Measurements from ENCODE around the gene PCSK1. TPM values are rescaled to one million over a fixed set of nuclear protein-coding genes. Genes with fewer than 3 reads are reported as not detected.
"Not testable (repeated sequence)": the region's sequence is repeated elsewhere in the genome, so short reads cannot be mapped to it uniquely, and the experiment has no call there.

The PCSK1 gene
- total and polyA plus RNA-seq, 2 experiments from 2014 or later, result 0.08 to 0.90 TPM

DNA sequence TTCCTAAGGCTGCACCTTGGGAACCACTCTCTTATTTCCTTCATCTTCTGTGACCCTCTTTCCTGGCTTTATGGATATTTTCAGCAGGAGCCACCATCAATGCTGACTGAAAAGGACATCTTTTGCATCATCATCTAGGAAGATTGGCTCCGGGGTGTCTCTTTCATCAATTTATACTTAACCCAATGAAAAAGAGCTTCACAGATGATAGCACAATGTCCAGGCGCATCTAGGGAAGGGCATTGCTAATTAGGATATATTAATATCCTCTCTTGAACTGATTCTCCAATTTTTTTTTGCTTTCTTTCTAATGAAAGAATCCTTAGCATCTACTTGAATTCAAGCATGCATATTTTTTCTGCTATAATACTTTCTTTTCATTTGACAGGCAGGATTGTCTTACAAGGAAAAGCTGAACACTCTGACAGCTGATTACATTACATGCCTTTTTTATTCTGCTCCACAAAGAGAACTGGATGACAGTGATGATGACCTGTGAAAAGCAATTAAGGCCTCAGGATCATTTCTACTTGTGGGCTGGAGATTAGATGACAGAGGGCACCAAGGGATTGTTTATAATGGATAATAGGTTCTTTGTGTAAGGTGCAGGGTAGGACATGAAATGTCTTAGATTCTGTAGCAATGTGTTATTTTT, 60.2 kb downstream of the PCSK1 start:
- no peak overlapping the region for H3K4me2 ChIP-seq
- TF ChIP-seq, protein P1, sequence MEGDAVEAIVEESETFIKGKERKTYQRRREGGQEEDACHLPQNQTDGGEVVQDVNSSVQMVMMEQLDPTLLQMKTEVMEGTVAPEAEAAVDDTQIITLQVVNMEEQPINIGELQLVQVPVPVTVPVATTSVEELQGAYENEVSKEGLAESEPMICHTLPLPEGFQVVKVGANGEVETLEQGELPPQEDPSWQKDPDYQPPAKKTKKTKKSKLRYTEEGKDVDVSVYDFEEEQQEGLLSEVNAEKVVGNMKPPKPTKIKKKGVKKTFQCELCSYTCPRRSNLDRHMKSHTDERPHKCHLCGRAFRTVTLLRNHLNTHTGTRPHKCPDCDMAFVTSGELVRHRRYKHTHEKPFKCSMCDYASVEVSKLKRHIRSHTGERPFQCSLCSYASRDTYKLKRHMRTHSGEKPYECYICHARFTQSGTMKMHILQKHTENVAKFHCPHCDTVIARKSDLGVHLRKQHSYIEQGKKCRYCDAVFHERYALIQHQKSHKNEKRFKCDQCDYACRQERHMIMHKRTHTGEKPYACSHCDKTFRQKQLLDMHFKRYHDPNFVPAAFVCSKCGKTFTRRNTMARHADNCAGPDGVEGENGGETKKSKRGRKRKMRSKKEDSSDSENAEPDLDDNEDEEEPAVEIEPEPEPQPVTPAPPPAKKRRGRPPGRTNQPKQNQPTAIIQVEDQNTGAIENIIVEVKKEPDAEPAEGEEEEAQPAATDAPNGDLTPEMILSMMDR (IDR thresholded peaks at IDR 0.05; ENCODE audit: poor library complexity), result no peak
- TF ChIP-seq EZH2 (IDR thresholded peaks at IDR 0.05; ENCODE audit: borderline replicate concordance), result no peak
- TF ChIP-seq EZH2phosphoT487 (IDR thresholded peaks at IDR 0.05; ENCODE audit: low read depth, severe bottlenecking, unreplicated experiment), result no peak
- H4K20me1 ChIP-seq (ENCODE audit: insufficient read depth, poor library complexity, severe bottlenecking), result no peaks in the 10 kb centered on the region
- no peak for DNase-seq (ENCODE audit: low spot score)
- no peaks in the 10 kb centered on the region for H3K79me2 ChIP-seq
- WGBS (ENCODE audit: low lambda C conversion rate, missing lambda C conversion rate), result 93% methylated on average over 2 of the region's 2 CpGs
- H3K36me3 ChIP-seq (replicated peaks; ENCODE audit: insufficient read depth, low read depth), result no peaks in the 10 kb centered on the region
- H3K9me2 ChIP-seq (replicated peaks; ENCODE audit: insufficient read depth), result no peaks in the 10 kb centered on the region
- H3K4me1 ChIP-seq (ENCODE audit: insufficient read depth), result no peaks in the 10 kb centered on the region
- no peaks in the 10 kb centered on the region for H3K27me3 ChIP-seq
- H2AFZ ChIP-seq, result no peak overlapping the region
- no peak overlapping the region for H3K4me3 ChIP-seq
- H3K9me3 ChIP-seq (ENCODE audit: low read depth), result no peaks in the 10 kb centered on the region
- no peak overlapping the region for H3K27ac ChIP-seq

DNA sequence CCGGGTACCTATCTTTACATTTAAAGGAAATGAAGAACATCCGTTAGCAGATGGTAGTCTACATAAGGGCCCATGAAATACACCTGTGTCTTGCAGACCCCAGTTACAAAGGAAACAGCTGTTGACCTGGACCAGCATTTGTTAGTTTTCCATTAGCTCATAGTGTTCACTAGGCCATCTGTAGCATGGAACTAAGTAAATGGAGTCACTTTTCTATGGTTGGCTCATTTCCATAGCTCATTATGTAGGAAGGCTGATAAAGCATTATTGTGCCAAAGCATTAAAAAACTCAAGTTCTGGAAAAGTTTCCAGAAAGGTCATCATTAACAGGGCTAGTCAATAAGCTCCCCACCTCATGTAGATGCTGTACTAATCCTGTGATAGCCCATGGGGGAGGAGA, 62.1 kb downstream of the PCSK1 start:
- TF ChIP-seq, protein P1 (IDR thresholded peaks at IDR 0.05; ENCODE audit: poor library complexity), result no peak
- no peak for TF ChIP-seq EZH2 (IDR thresholded peaks at IDR 0.05; ENCODE audit: borderline replicate concordance)
- TF ChIP-seq EZH2phosphoT487 (IDR thresholded peaks at IDR 0.05; ENCODE audit: low read depth, severe bottlenecking, unreplicated experiment), result no peak
- 83% methylated on average over 2 of the region's 2 CpGs for WGBS (ENCODE audit: low lambda C conversion rate, missing lambda C conversion rate)
- no peak for DNase-seq (ENCODE audit: low spot score)

DNA sequence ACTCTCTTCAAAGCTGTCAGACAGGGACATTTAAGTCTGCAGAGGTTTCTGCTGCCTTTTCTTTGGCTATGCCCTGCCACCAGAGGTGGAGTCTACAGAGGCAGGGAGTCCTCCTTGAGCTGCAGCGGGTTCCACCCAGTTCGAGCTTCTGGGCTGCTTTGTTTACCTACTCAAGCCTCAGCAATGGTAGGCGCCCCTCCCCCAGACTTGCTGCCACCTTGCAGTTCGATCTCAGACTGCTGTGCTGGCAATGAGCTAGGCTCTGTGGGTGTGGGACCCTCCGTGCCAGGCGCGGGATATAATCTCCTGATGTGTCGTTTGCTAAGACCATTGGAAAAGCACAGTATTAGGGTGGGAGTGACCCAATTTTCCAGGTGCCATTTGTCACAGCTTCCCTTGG, 65.7 kb downstream of the PCSK1 start:
- DNase-seq (ENCODE audit: low spot score); H4K20me1 ChIP-seq (ENCODE audit: insufficient read depth, poor library complexity, severe bottlenecking); H3K4me3 ChIP-seq; H3K27ac ChIP-seq; H3K9me3 ChIP-seq (ENCODE audit: low read depth); H3K9me2 ChIP-seq (replicated peaks; ENCODE audit: insufficient read depth); H2AFZ ChIP-seq; H3K4me2 ChIP-seq; H3K36me3 ChIP-seq (replicated peaks; ENCODE audit: insufficient read depth, low read depth); H3K79me2 ChIP-seq; H3K27me3 ChIP-seq; H3K4me1 ChIP-seq (ENCODE audit: insufficient read depth): not testable (repeated sequence)
- WGBS (ENCODE audit: low lambda C conversion rate, missing lambda C conversion rate), result 89% methylated on average over 8 of the region's 8 CpGs

More for the DNA sequence above, 62.1 kb downstream of the PCSK1 start:
- no peaks in the 10 kb centered on the region for H3K36me3 ChIP-seq (replicated peaks; ENCODE audit: insufficient read depth, low read depth)
- H3K9me2 ChIP-seq (replicated peaks; ENCODE audit: insufficient read depth), result no peaks in the 10 kb centered on the region
- H3K27me3 ChIP-seq, result no peaks in the 10 kb centered on the region
- H3K4me3 ChIP-seq, result no peak overlapping the region
- no peak overlapping the region for H2AFZ ChIP-seq
- no peak overlapping the region for H3K4me2 ChIP-seq
- no peaks in the 10 kb centered on the region for H3K4me1 ChIP-seq (ENCODE audit: insufficient read depth)
- H3K9me3 ChIP-seq (ENCODE audit: low read depth), result no peaks in the 10 kb centered on the region
- no peak overlapping the region for H3K27ac ChIP-seq
- no peaks in the 10 kb centered on the region for H3K79me2 ChIP-seq
- no peaks in the 10 kb centered on the region for H4K20me1 ChIP-seq (ENCODE audit: insufficient read depth, poor library complexity, severe bottlenecking)

DNA sequence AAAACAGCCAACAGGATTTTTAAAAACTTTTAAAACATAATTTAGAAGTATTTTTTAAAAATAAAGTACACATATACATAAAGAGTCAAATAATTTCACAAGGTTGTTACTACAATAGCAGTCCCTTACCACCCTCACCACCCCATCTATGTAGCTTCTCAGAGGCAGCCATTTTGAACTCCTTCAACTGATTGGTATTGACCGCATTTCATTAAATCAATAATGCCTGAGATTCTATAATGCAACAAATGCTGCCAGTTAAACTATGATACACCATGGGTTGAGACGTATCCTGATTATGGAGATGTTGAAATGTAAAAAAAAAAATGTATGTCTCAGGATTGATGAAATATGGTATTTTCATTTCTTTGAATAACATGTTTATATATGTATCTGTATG, 78.8 kb downstream of the PCSK1 start:
- Histone ChIP-seq H3K27me3 (no peaks in the 10 kb centered on the region), H3K4me3 (no peak overlapping the region), H4K20me1 (ENCODE audit: insufficient read depth, poor library complexity, severe bottlenecking) (no peaks in the 10 kb centered on the region), H3K4me1 (ENCODE audit: insufficient read depth) (peaks cover 4% of the 10 kb centered on the region), H3K9me3 (ENCODE audit: low read depth) (no peaks in the 10 kb centered on the region), H2AFZ (no peak overlapping the region), H3K4me2 (no peak overlapping the region), H3K9me2 (replicated peaks; ENCODE audit: insufficient read depth) (no peaks in the 10 kb centered on the region), H3K27ac (no peak overlapping the region), H3K79me2 (no peaks in the 10 kb centered on the region), H3K36me3 (replicated peaks; ENCODE audit: insufficient read depth, low read depth) (no peaks in the 10 kb centered on the region)
- no peak for DNase-seq (ENCODE audit: low spot score)
- 95% methylated on average over 2 of the region's 2 CpGs for WGBS (ENCODE audit: low lambda C conversion rate, missing lambda C conversion rate)
- TF ChIP-seq EZH2 (IDR thresholded peaks at IDR 0.05; ENCODE audit: borderline replicate concordance) (no peak), EZH2phosphoT487 (IDR thresholded peaks at IDR 0.05; ENCODE audit: low read depth, severe bottlenecking, unreplicated experiment) (no peak)
- TF ChIP-seq, protein P1 (IDR thresholded peaks at IDR 0.05; ENCODE audit: poor library complexity), result no peak
